Keratinocyte (primary cell): Measurements from ENCODE around the gene ZNF35. TPM values are rescaled to one million over a fixed set of nuclear protein-coding genes. Genes with fewer than 3 reads are reported as not detected.

ENCODE experiments used
- DNase-seq: peaks from one replicate; pipeline ENCODE4 v3.0.0-alpha.2; 2011; ENCODE audit warnings: low read depth, missing footprints, low spot score
- FAIRE-seq: peaks from 2 replicates; lab custom pipeline; 2011; peaks lifted over from hg19 to GRCh38; lab: Jason Lieb, UNC
- H2AFZ ChIP-seq: 2 replicates; pipeline ENCODE4 v1.6.0; 2012; ENCODE audit warnings: low read length, control low read depth, inconsistent platforms; ENCODE audit not compliant: control insufficient read depth
- H3K27ac ChIP-seq: 2 replicates; pipeline ENCODE4 v1.5.1; 2011; ENCODE audit warnings: low read length; ENCODE audit not compliant: control insufficient read depth, insufficient read depth
- H3K27me3 ChIP-seq: 3 replicates; pipeline ENCODE4 v1.6.0; 2011; ENCODE audit warnings: low read length; ENCODE audit not compliant: control insufficient read depth, insufficient read depth; ENCODE audit errors: extremely low read depth
- H3K36me3 ChIP-seq, 2 experiments: 2 replicates in 1 of 2; 3 replicates in 1 of 2; pipeline ENCODE4 v1.5.1; 2011; ENCODE audit warnings: low read length in 2 of 2, mild to moderate bottlenecking in 1 of 2; ENCODE audit not compliant: control insufficient read depth in 2 of 2, insufficient read depth in 2 of 2; ENCODE audit errors: extremely low read depth in 1 of 2
- H3K4me1 ChIP-seq: 3 replicates; pipeline ENCODE4 v1.5.1; 2011; ENCODE audit warnings: low read length; ENCODE audit not compliant: control insufficient read depth, insufficient read depth; ENCODE audit errors: extremely low read depth
- H3K4me2 ChIP-seq: 3 replicates; pipeline ENCODE4 v1.6.0; 2011; ENCODE audit warnings: low read depth, low read length; ENCODE audit not compliant: control insufficient read depth, insufficient read depth; ENCODE audit errors: extremely low read depth
- H3K4me3 ChIP-seq, 3 experiments: fragments of 200-600 bp in 1 of 3; sonication (generic) in 1 of 3; 2 replicates in 2 of 3; 3 replicates in 1 of 3; pipeline ENCODE4 v1.5.1; 2011 to 2016; ENCODE audit warnings: low read length in 3 of 3, mild to moderate bottlenecking in 3 of 3, control low read depth in 2 of 3, inconsistent platforms in 1 of 3, low read depth in 1 of 3, mixed read lengths in 1 of 3, mixed run types in 1 of 3, moderate library complexity in 1 of 3; ENCODE audit not compliant: control insufficient read depth in 2 of 3, insufficient read depth in 2 of 3; ENCODE audit errors: extremely low read depth in 1 of 3
- H3K79me2 ChIP-seq: 2 replicates; pipeline ENCODE4 v1.6.0; 2012; ENCODE audit warnings: low read length; ENCODE audit not compliant: control insufficient read depth, insufficient read depth
- H3K9ac ChIP-seq: 3 replicates; pipeline ENCODE4 v1.6.0; 2011; ENCODE audit warnings: low read length; ENCODE audit not compliant: control insufficient read depth, insufficient read depth; ENCODE audit errors: extremely low read depth
- H3K9me1 ChIP-seq: 3 replicates; pipeline ENCODE4 v1.6.0; 2011; ENCODE audit warnings: low read length; ENCODE audit not compliant: control insufficient read depth, insufficient read depth; ENCODE audit errors: extremely low read depth
- H3K9me3 ChIP-seq: 2 replicates; pipeline ENCODE4 v1.5.1; 2012; ENCODE audit warnings: low read depth, low read length; ENCODE audit not compliant: control insufficient read depth
- H4K20me1 ChIP-seq: 3 replicates; pipeline ENCODE4 v1.6.0; 2011; ENCODE audit warnings: low read length; ENCODE audit not compliant: control insufficient read depth, insufficient read depth; ENCODE audit errors: extremely low read depth
- EZH2 ChIP-seq: IDR thresholded peaks from one replicate; pipeline ENCODE4 v1.6.1; 2012; ENCODE audit warnings: inconsistent platforms, mild to moderate bottlenecking, low read length, moderate library complexity
- dilution Hi-C: fragments of 300-500 bp; cut with MboI; formaldehyde crosslinking; loops from one replicate; pipeline ENCODE4 v1.7.0; 2020; ENCODE audit warnings: low sequenced_read_pairs; ENCODE audit not compliant: extremely low pct_ligation_motif_present
- polyA plus RNA-seq, 5 experiments: library from polyadenylated mRNA; depleted of rRNA in 3 of 5; stranded (reverse) in 3 of 5; stranded (forward) in 1 of 5; unstranded in 1 of 5; fragments of >200 nt; gene quantifications; 1 replicate in 1 of 5; 2 replicates in 3 of 5; 3 replicates in 1 of 5; pipeline versions ENCODE4 v1.2.1 to v1.2.3, GENCODE V29; 2011 to 2012; ENCODE audit warnings: missing spikeins in 2 of 5, low read depth in 1 of 5, low replicate concordance in 1 of 5
- TF ChIP-seq, protein P1 (sequence below), 3 experiments: IDR thresholded peaks in 1 of 3; conservative IDR thresholded peaks in 1 of 3; optimal IDR thresholded peaks in 1 of 3; 2 replicates in 2 of 3; 3 replicates in 1 of 3; pipeline versions ENCODE3 to v1.5.1; 2011; ENCODE audit warnings: low read length in 3 of 3, mild to moderate bottlenecking in 3 of 3, moderate library complexity in 2 of 3, control low read depth in 1 of 3, inconsistent platforms in 1 of 3; ENCODE audit not compliant: insufficient read depth in 2 of 3; ENCODE audit errors: extremely low read depth in 1 of 3

ZNF35 gene
- polyA plus RNA-seq, 1 donor (not counting 4 experiments of a cell fraction or from before 2014, with no cell fraction given): 6.3 TPM

DNA sequence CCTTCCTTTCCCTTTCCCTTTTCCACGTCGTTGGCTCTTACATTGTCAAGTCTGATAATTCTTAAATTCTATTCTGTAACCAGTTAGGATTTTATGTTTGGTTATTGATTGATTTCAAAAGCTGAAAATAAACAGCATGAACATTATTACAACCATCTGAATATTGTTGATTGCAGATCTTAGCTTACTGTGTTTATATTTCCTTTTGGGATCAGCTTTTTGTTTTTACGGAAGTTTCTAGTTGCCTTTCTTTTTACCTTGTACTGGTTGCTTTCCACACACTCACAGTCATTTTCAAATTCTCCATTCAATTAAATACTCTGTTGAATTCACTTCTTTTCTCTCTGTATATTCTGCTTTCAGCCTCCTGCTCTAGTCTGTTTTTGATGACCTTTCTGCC, 16.6 kb downstream of the ZNF35 start:
- dilution Hi-C loops: no loop called here
- H3K9ac ChIP-seq: no peak overlapping the region

DNA sequence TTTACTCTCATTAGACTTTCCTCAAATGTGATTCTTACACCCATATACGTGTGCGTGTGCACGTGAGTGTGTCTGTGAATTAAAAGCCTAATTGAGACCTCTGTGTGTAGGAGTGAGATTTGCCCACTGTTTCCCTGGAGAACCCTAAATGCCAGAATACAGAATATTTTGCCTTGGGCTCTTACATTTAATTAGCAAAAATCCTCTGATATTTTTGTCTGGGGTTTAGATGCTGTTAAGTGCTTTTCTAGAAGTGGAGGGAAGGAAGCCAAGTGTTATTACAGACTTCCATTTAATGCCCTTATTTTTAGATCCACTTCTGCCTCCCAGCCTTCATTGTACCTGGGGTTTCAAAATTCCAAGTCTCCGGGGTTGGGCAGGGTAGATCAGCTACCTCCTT, 17.8 kb downstream of the ZNF35 start:
- TF ChIP-seq, protein P1, sequence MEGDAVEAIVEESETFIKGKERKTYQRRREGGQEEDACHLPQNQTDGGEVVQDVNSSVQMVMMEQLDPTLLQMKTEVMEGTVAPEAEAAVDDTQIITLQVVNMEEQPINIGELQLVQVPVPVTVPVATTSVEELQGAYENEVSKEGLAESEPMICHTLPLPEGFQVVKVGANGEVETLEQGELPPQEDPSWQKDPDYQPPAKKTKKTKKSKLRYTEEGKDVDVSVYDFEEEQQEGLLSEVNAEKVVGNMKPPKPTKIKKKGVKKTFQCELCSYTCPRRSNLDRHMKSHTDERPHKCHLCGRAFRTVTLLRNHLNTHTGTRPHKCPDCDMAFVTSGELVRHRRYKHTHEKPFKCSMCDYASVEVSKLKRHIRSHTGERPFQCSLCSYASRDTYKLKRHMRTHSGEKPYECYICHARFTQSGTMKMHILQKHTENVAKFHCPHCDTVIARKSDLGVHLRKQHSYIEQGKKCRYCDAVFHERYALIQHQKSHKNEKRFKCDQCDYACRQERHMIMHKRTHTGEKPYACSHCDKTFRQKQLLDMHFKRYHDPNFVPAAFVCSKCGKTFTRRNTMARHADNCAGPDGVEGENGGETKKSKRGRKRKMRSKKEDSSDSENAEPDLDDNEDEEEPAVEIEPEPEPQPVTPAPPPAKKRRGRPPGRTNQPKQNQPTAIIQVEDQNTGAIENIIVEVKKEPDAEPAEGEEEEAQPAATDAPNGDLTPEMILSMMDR (optimal IDR thresholded peaks at IDR 0.05 in 1 of 3, IDR thresholded peaks at IDR 0.05 in 1 of 3, conservative IDR thresholded peaks at IDR 0.05 in 1 of 3; ENCODE audit: extremely low read depth in 1 of 3, insufficient read depth in 2 of 3, low read length in 3 of 3): no peak
- no peak overlapping the region for H2AFZ ChIP-seq
- dilution Hi-C loops: no loop called here
- FAIRE-seq (no peak), DNase-seq (no peak)
- no peaks in the 10 kb centered on the region for H3K4me1 ChIP-seq
- no peak overlapping the region for H3K9ac ChIP-seq
- H3K9me3 ChIP-seq: no peaks in the 10 kb centered on the region
- H3K4me3 ChIP-seq: no peak overlapping the region
- H3K27ac ChIP-seq: no peak overlapping the region
- H3K36me3 ChIP-seq: peaks cover 0 to 2% of the 10 kb centered on the region in 2 experiments
- no peaks in the 10 kb centered on the region for H4K20me1 ChIP-seq
- H3K27me3 ChIP-seq: no peaks in the 10 kb centered on the region
- H3K4me2 ChIP-seq: no peak overlapping the region
- H3K79me2 ChIP-seq: no peaks in the 10 kb centered on the region
- H3K9me1 ChIP-seq: no peaks in the 10 kb centered on the region

More for the DNA sequence above, 16.6 kb downstream of the ZNF35 start:
- peaks cover 3 to 8% of the 10 kb centered on the region in 2 experiments for H3K36me3 ChIP-seq
- DNase-seq (no peak), FAIRE-seq (no peak)
- H3K4me1 ChIP-seq: no peaks in the 10 kb centered on the region
- H3K4me2 ChIP-seq: no peak overlapping the region
- no peaks in the 10 kb centered on the region for H4K20me1 ChIP-seq
- no peaks in the 10 kb centered on the region for H3K9me3 ChIP-seq
- H3K27me3 ChIP-seq: no peaks in the 10 kb centered on the region
- H2AFZ ChIP-seq: no peak overlapping the region
- TF ChIP-seq EZH2: no peak
- TF ChIP-seq, protein P1 (optimal IDR thresholded peaks at IDR 0.05 in 1 of 3, IDR thresholded peaks at IDR 0.05 in 1 of 3, conservative IDR thresholded peaks at IDR 0.05 in 1 of 3; ENCODE audit: extremely low read depth in 1 of 3, insufficient read depth in 2 of 3, low read length in 3 of 3): no peak
- H3K4me3 ChIP-seq: no peak overlapping the region
- H3K9me1 ChIP-seq: no peaks in the 10 kb centered on the region
- no peaks in the 10 kb centered on the region for H3K79me2 ChIP-seq
- H3K27ac ChIP-seq: no peak overlapping the region
